AG08396 (cell line): ENCODE results near the gene TAS2R40.
"Not testable (repeated sequence)": the region's sequence is repeated elsewhere in the genome, so short reads cannot be mapped to it uniquely, and the experiment has no call there.

Source experiments
- DNase-seq: peaks from one replicate; pipeline ENCODE4 v3.0.0; 2012; ENCODE audit warnings: low spot score, mixed read lengths

The TAS2R40 gene

DNA sequence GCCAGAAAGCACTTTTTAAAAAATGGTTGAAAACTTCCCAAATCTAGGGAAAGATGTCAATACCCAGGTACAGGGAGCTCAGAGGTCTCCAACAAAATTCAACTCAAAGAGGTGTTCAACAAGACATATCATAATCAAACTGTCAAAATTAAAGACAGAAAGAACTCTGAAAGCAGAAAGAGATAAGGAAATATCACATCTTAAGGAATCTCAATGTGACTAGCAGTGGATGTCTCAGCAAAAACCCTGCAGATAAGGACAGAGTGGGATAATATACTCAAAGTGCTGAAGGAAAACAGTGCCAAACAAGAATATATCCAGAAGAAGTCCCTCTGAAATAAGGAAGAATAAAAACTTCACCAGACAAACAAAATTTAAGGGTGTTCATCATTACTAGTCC, 28.4 kb downstream of the TAS2R40 start:
- no peak for DNase-seq

DNA sequence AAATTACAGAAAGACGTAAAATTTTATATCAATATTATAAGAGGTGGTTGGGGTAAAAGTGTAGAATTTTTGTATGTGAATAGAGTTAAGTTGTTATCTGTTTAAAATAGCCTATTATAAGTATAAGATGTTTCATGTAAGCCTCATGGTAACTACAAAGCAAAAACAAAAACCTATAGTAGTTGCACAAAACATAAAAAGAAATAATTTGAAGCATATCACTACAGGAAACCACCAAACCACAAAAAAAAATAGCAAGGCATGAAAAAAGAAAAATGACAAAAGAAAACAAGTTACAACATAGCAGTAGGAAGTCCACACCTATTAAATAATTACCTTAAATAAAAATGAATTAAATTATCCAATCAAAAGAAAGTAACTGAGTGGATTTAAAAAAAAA, 29.0 kb downstream of the TAS2R40 start:
- no peak for DNase-seq

DNA sequence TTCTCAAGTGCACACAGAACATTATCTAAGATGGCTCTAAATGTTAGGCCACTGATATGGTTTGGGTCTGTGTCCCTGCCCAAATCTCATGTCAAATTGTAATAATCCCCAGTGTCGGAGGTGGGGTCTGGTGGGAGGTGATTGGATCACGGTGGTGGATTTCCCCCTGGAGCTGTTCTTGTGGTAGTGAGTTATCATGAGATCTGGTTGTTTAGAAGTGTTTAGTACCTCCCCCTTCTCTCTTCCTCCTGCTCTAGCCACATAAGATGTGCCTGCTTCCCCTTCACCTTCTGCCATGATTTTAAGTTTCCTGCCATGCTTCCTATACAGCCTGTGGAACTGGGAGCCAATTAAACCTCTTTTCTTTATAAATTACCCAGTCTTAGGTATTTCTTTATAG, 30.2 kb downstream of the TAS2R40 start:
- no peak for DNase-seq

DNA sequence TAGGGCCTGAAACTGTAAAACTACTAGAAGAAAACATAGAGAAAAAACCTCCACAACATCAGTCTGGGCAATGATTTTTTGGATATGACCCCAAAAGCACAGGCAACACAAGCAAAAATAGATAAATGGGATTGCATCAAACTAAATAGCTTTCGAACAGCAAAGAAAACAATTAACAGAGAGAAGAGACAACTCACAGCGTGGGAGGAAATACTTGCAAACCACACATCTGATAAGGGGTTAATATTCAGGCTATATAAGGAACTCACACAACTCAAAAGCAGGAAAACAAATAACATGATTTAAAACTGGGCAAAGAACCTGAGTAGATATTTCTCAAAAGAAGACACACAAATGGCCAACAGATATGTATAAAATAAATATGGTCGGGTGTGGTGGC, 33.7 kb downstream of the TAS2R40 start:
- DNase-seq = no peak

DNA sequence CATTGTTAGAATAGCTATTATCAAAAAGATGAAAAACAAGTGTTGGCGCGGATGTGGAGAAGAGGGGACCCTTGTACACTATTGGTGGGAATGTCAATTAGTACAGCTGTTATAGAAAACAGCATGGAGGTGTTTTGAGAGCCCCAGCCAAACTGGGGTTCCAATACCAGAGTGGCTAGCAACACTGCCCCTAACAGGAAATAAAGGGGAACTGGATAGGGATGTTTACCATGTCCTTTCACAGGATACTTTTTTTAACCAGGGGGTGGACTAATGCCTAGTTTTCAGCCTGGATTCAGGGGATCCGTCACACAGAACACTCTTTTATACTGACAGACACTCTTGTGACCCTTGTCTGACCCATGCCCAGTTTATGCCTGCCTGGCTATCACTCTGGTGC, 34.5 kb downstream of the TAS2R40 start:
- DNase-seq = no peak

DNA sequence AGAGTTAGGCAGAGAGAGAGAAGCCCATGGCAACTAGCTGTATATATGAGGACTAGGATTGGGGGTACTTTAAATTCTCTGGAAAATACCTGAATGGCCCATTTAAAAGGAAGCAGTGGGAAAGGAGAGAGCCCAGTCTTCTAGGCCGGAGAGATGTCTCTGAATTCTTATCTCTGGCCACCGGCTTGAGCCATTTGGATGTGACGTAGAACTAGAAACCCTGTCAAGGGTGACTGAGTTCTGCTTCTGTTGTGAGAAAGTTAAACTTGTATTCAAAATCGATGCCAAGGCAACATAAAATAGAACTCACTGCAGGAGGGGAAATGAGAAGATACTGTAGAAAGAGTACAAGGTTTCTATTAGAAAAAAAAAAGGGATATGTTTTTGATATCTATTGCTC, 35.1 kb downstream of the TAS2R40 start:
- DNase-seq = no peak

- DNase-seq = no peak
Observed at GRCh38 chr7:143257501-143257900, 35.7 kb downstream of the TAS2R40 start.

DNA sequence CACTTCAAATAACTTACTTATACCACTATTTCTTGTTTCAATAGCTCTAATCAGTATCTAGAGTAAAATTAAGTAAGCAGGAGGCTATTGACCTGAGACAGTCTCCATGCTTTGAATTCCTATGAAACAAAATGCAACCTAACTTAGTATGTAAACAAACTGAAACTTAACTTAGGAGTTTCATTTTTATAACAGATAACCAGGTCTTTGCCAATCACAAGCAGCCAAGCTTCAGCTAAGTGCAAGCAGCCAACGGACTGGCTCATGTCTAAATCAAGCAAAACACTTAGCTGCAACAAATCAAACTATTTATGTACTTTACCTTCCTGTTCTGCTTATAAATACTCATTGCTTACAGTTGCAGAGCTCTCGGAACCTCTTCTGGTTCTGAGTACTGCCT, 37.0 kb downstream of the TAS2R40 start:
- DNase-seq = no peak

GRCh38 chr7:143259765-143260164, 37.9 kb downstream of the TAS2R40 start:
- no peak for DNase-seq

DNA sequence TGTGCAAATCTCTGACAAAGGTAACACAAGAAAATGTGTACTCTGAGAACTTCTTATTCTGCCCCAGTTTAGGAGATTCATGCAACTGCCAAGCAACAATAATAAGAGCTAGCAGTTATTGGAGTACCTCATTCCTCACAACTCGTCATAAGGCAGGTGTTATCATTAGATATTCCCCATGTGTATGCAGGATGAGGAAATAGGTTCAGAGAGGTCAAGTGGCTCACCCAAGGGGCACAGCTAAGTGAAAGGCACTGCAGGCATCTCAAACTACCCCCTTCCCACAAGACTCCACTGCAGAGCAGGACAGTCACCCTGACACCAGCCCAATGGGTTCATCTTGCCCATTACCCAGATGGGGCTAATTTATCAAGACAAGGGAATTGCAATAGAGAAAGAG, 40.1 kb downstream of the TAS2R40 start:
- DNase-seq = no peak

- peak; percentile 87 for DNase-seq
Observed at GRCh38 chr7:143263266-143264195, 41.7 kb downstream of the TAS2R40 start, which contains the start of gene GSTK1. TSS of gene GSTK1 (plus strand) at chr7:143263441. CDS start at chr7:143263514, 73 bp downstream.

GRCh38 chr7:143264196-143264568, 42.3 kb downstream of the TAS2R40 start:
- not testable (repeated sequence) for DNase-seq

DNA sequence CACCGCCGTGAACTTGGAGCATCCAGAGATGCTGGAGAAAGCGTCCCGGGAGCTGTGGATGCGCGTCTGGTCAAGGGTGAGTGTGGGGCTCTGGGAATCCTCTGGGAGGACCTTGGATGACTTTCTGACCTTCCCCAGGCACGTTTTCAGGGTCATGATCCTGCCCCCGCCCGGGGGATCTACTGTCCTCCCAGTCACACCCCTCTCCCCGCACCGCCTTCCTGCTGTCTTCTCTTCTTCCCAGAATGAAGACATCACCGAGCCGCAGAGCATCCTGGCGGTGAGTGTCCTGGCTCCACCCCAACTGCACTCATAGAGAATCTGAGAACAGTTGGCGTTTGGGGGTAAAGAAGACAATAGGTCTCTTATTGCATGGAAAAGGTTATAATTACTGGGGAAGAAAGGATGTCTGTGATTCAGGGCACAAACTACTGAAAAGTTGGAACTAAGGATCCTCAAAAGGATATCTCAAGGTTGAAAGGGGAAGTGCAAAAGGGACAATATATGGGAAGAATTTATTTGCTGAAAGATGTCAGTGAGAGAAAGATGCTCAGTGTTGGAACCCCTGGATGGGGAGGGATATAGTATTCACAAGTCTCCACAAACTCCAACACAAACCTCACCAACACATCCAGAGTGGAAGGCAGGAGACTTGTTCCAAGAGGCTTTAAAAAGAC, 43.3 kb downstream of the TAS2R40 start:
- no peak for DNase-seq

DNA sequence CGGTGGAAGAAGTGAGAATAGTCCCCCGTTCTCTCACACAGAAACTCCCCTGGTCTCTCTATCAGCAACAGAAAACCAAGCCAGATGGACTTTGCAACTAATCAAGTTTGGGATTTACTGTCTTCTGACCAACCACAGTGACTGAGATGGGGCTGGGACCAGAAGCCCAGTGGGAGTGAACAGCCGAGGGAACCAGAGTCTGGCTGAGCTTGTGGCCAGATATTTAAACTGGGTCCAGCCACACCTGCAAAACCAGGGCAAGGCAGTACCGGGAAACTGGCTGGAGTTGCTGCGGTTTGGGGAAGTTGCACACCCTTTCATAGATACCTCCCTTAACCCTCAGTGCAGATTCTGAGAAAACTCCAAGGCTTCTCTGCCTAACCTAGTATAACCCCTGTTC, 47.4 kb downstream of the TAS2R40 start:
- no peak for DNase-seq

- no peak for DNase-seq
Observed at GRCh38 chr7:143271240-143271639, 49.4 kb downstream of the TAS2R40 start.
